IgD-negative memory B cell (primary cell): ENCODE measurements around the gene GSS. TPM values are rescaled to one million over a fixed set of nuclear protein-coding genes. Genes with fewer than 3 reads are reported as not detected.
A peak's percentile ranks its signal among the peaks of the same experiment; 100 is the strongest.

ENCODE experiments used
- H3K27ac Mint-ChIP-seq, 3 donors: one replicate each; pipeline ENCODE4 v1.8.0; 2020 to 2022; ENCODE audit warnings: mild to moderate bottlenecking in 3 of 3, mixed read lengths in 3 of 3, moderate library complexity in 1 of 3
- H3K27me3 Mint-ChIP-seq: one replicate; pipeline ENCODE4 v1.8.0; 2021; ENCODE audit warnings: mixed read lengths
- H3K36me3 Mint-ChIP-seq: one replicate; pipeline ENCODE4 v1.8.0; 2020; ENCODE audit warnings: mild to moderate bottlenecking, mixed read lengths
- H3K4me1 Mint-ChIP-seq, 3 donors: one replicate each; pipeline ENCODE4 v1.8.0; 2020 to 2022; ENCODE audit warnings: mixed read lengths in 3 of 3, mild to moderate bottlenecking in 1 of 3
- H3K4me3 Mint-ChIP-seq, 4 donors: one replicate each; pipeline ENCODE4 v1.8.0; 2020 to 2022; ENCODE audit warnings: mild to moderate bottlenecking in 4 of 4, mixed read lengths in 4 of 4, moderate library complexity in 3 of 4
- H3K9me3 Mint-ChIP-seq, 3 donors: one replicate each; pipeline ENCODE4 v1.8.0; 2020 to 2021; ENCODE audit warnings: mixed read lengths in 3 of 3, mild to moderate bottlenecking in 1 of 3
- polyA plus RNA-seq: library from polyadenylated mRNA; unstranded; fragments of 300-500 nt; fragmentation: Illumina TruSeq; gene quantifications from one replicate; pipeline ENCODE4 v1.2.3, GENCODE V29; 2021

The GSS gene
- polyA plus RNA-seq, 1 donor from 2014 or later, result 22.3 TPM

- Mint-ChIP-seq H3K27me3 (no peaks in the 10 kb centered on the region), H3K36me3 (peaks cover 9% of the 10 kb centered on the region), H3K27ac (no peak overlapping the region), H3K4me1 (peaks cover 0 to 3% (median 0%) of the 10 kb centered on the region in 3 donors), H3K9me3 (no peaks in the 10 kb centered on the region), H3K4me3 (no peak overlapping the region)
Observed at GRCh38 chr20:34997131-34997561, 41.5 kb upstream of the GSS start.

DNA sequence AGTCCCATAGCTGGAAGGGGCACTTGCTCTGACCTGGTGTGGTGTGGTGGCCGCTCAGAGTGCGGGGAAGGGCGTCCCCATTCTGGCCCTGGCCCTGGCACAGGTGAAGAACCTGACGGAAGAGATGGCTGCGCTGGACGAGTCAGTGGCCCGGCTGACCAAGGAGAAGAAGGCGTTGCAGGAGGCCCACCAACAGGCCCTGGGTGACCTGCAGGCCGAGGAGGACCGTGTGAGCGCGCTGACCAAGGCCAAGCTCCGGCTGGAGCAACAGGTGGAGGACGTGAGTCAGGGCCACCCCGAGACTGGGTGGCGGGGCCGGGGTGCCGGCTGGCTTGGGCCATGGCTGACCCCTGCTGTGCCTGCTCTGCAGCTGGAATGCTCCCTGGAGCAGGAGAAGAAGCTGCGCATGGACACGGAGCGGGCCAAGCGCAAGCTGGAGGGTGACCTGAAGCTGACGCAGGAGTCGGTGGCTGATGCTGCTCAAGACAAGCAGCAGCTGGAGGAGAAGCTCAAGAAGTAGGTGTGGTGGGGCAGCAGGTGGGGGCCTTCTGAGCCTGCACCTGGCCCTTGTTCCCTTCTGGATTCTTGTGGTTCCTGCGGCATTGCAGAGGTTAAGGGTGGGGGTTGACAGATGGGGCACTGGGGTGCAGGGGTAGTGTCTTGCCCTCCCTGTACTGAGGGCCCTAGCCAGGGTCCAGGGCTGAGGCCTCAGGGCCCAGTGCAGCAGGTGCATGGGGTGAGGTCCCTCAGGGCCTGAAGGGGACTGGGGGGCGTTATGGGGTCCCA, 40.8 kb upstream of the GSS start:
- Mint-ChIP-seq H3K4me1 (peaks cover 0 to 3% (median 0%) of the 10 kb centered on the region in 3 donors), H3K4me3 (no peak overlapping the region), H3K36me3 (peaks cover 9% of the 10 kb centered on the region), H3K27ac (no peak overlapping the region), H3K27me3 (no peaks in the 10 kb centered on the region), H3K9me3 (no peaks in the 10 kb centered on the region)

GRCh38 chr20:34995696-34996095, 40.1 kb upstream of the GSS start:
- peaks cover 0 to under 1% (median 0%) of the 10 kb centered on the region in 3 donors for H3K4me1 Mint-ChIP-seq
- no peaks in the 10 kb centered on the region for H3K27me3 Mint-ChIP-seq
- H3K27ac Mint-ChIP-seq, result no peak overlapping the region
- H3K9me3 Mint-ChIP-seq, result no peaks in the 10 kb centered on the region
- H3K36me3 Mint-ChIP-seq, result peaks cover 6% of the 10 kb centered on the region
- H3K4me3 Mint-ChIP-seq, result no peak overlapping the region

DNA sequence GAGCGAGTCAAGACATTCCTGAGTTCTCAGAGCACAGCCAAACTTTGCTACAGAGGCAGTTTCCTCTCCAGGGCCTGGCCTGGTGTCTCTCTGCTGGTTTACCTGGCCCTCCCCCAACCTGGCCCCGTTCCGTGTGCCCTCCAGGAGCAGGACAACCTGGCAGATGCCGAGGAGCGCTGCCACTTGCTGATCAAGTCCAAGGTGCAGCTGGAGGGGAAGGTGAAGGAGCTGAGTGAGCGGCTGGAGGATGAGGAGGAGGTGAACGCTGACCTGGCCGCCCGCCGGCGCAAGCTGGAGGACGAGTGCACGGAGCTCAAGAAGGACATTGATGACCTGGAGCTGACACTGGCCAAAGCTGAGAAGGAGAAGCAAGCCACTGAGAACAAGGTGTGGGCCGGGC, 39.6 kb upstream of the GSS start:
- H3K4me3 Mint-ChIP-seq, result no peak overlapping the region

DNA sequence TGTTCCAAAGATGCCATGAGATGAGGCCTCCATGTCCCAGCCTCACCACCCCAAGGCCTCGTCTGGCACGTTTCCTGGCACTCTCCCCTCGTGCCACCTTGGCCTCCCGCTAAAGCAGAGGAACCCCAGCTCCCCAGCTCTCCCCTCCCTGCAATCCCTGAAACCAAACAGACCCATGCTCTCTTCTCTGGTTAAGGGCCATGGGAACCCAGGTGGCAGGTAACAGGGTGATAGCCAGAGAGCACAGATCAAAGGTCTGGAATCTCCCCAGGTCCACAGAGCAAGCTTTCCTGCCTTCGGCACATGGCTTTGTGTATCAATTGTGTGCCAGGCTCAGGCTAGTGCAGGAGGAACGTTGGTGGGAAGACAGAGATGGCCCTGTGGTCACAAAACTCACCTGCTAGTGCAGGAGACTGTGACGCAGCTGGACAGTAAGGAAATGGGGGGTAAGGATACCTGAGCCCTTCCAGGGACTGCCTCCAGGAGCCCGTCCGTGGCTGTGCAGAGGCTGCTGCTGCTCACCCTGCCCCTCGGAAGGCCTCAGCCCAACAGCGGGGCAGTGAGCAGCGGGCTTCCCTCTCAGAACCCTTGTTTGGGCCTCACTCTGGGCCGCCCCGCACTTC, 39.0 kb upstream of the GSS start:
- H3K36me3 Mint-ChIP-seq, result peaks cover 5% of the 10 kb centered on the region
- H3K4me1 Mint-ChIP-seq, result no peaks in the 10 kb centered on the region
- H3K4me3 Mint-ChIP-seq, result no peak overlapping the region
- no peaks in the 10 kb centered on the region for H3K27me3 Mint-ChIP-seq
- H3K9me3 Mint-ChIP-seq, result no peaks in the 10 kb centered on the region
- no peak overlapping the region for H3K27ac Mint-ChIP-seq

More for the DNA sequence above, 39.6 kb upstream of the GSS start:
- H3K9me3 Mint-ChIP-seq, result no peaks in the 10 kb centered on the region
- H3K27ac Mint-ChIP-seq, result no peak overlapping the region
- no peaks in the 10 kb centered on the region for H3K4me1 Mint-ChIP-seq
- peaks cover 5% of the 10 kb centered on the region for H3K36me3 Mint-ChIP-seq
- H3K27me3 Mint-ChIP-seq, result no peaks in the 10 kb centered on the region

DNA sequence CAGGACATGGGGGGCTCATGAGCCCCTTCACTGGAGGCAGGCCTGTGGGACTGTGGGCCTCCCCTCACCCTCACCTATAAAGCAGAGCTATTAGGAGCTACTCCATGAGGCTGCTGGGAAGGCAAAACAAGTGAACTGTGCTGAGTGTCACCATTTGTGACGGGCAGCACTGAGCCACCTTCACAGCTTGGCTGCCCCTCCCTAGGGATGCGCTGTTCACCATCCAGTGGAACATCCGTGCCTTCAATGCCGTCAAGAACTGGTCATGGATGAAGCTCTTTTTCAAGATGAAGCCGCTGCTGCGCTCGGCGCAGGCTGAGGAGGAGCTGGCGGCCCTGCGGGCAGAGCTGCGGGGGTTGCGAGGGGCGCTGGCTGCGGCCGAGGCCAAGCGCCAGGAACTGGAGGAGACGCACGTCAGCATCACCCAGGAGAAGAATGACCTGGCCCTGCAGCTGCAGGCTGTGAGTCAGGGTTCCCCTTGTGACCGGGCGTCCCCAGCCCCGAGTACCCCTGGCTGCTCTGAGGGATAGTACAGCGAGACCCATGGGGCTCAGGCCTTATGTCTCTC, 38.4 kb upstream of the GSS start:
- Mint-ChIP-seq H3K4me3 (no peak overlapping the region), H3K36me3 (peaks cover 5% of the 10 kb centered on the region), H3K27me3 (no peaks in the 10 kb centered on the region), H3K9me3 (no peaks in the 10 kb centered on the region), H3K4me1 (no peaks in the 10 kb centered on the region), H3K27ac (no peak overlapping the region)

DNA sequence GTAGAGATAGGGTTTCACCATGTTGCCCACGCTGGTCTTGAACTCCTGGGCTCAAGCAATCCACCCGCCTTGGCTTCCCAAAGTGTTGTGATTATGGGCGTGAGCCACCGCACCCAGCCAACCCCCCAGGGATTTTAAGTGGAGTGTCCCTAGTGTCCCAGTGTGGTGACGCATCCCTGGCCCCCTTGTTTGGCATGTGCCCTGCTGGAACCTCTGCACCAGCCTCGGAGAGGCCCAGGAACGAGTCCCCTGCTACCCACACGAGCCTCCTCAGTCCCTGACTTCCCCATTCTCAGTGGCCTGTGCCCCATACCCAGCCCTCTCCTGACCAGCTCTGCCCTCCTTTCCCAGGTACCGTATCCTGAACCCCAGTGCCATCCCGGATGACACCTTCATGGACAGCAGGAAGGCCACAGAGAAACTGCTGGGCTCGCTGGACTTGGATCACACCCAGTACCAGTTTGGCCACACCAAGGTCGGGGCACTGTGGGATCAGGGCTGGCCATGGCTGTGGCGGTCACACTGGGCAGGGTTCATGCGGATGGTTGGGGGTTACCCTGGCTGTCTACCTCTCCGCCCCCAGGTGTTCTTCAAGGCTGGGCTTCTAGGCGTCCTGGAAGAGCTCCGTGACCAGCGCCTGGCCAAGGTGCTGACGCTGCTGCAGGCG, 37.3 kb upstream of the GSS start:
- Mint-ChIP-seq H3K36me3 (peaks cover 2% of the 10 kb centered on the region), H3K4me1 (no peaks in the 10 kb centered on the region), H3K9me3 (no peaks in the 10 kb centered on the region), H3K27me3 (no peaks in the 10 kb centered on the region), H3K4me3 (no peak overlapping the region), H3K27ac (no peak overlapping the region)

DNA sequence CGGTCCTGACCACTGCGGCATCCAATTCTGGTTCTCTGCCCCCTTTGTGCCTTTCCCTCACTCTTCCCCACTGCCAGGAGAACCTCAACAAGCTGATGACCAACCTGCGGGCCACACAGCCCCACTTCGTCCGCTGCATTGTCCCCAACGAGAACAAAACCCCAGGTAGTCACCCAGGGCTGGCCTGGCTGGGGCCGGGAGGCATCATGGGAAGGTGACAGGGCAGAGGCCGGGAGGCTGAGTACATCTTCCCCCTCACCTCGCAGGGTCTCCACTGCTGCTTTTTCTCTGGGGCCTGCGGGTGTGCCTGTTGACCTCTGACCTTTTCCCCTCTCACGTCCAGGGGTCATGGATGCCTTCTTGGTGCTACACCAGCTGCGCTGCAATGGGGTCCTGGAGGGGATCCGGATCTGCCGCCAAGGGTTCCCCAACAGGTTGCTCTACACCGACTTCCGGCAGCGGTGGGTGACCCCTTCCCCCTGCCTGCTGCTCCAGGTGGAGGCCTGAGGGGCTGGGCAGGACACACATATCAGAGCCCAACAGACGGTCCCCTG, 35.1 kb upstream of the GSS start:
- H3K27ac Mint-ChIP-seq, result no peak overlapping the region
- H3K4me1 Mint-ChIP-seq, result no peaks in the 10 kb centered on the region

DNA sequence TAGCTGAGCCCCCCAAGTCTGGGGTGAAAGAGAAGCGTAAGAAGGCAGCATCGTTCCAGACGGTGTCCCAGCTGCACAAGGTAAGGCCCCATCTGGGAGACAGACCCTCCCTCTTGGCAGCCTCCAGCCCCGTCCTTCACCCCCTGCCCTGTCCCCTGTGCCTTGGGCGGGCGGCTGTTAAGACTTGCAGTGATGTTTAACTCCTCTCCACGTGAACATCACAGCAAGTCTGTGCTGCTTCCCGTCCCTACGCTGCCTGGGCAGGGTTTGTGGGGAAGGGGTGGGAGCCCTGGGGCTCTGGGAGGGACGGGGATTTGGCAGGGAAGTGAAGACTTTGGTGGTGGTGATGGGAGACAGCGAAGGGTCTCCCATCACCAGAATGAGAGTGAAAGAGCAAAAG, 34.6 kb upstream of the GSS start:
- Mint-ChIP-seq H3K27me3 (no peaks in the 10 kb centered on the region), H3K4me1 (no peaks in the 10 kb centered on the region), H3K36me3 (no peaks in the 10 kb centered on the region), H3K4me3 (no peak overlapping the region), H3K9me3 (no peaks in the 10 kb centered on the region), H3K27ac (no peak overlapping the region)

More for the DNA sequence above, 35.1 kb upstream of the GSS start:
- H3K4me3 Mint-ChIP-seq, result no peak overlapping the region
- H3K36me3 Mint-ChIP-seq, result no peaks in the 10 kb centered on the region
- no peaks in the 10 kb centered on the region for H3K9me3 Mint-ChIP-seq
- no peaks in the 10 kb centered on the region for H3K27me3 Mint-ChIP-seq

GRCh38 chr20:34989670-34990069, 34.1 kb upstream of the GSS start:
- no peaks in the 10 kb centered on the region for H3K36me3 Mint-ChIP-seq
- no peaks in the 10 kb centered on the region for H3K27me3 Mint-ChIP-seq
- no peaks in the 10 kb centered on the region for H3K9me3 Mint-ChIP-seq
- no peaks in the 10 kb centered on the region for H3K4me1 Mint-ChIP-seq
- H3K4me3 Mint-ChIP-seq, result no peak overlapping the region
- H3K27ac Mint-ChIP-seq, result no peak overlapping the region

GRCh38 chr20:34989118-34989517, 33.5 kb upstream of the GSS start:
- no peaks in the 10 kb centered on the region for H3K27me3 Mint-ChIP-seq
- H3K36me3 Mint-ChIP-seq, result no peaks in the 10 kb centered on the region
- no peak overlapping the region for H3K4me3 Mint-ChIP-seq
- no peaks in the 10 kb centered on the region for H3K4me1 Mint-ChIP-seq
- H3K9me3 Mint-ChIP-seq, result no peaks in the 10 kb centered on the region
- no peak overlapping the region for H3K27ac Mint-ChIP-seq

DNA sequence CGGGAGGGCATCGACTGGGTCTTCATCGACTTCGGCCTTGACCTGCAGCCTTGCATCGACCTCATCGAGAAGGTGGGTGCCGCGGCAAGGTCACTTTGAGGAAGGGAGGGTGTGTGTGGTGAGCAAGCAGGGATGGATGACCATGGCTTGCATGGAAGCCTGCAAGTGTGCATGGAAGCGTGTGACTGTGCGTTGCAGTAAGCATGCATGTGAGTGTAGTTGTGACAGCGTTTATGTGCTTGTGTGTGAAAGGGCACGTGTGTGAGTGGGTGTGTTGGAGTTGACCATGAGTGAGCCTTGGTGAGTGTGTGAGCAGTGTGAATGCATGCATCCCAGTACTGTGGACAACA, 32.6 kb upstream of the GSS start:
- peak overlapping the region in 1 of 3 donors; percentile 73 for H3K27ac Mint-ChIP-seq
- no peaks in the 10 kb centered on the region for H3K27me3 Mint-ChIP-seq
- H3K36me3 Mint-ChIP-seq, result no peaks in the 10 kb centered on the region
- no peaks in the 10 kb centered on the region for H3K9me3 Mint-ChIP-seq
- H3K4me1 Mint-ChIP-seq, result no peaks in the 10 kb centered on the region
- no peak overlapping the region for H3K4me3 Mint-ChIP-seq

GRCh38 chr20:34987288-34988190, 31.9 kb upstream of the GSS start:
- Mint-ChIP-seq H3K27me3 (no peaks in the 10 kb centered on the region), H3K27ac (no peak overlapping the region), H3K4me1 (no peaks in the 10 kb centered on the region), H3K9me3 (no peaks in the 10 kb centered on the region), H3K4me3 (no peak overlapping the region), H3K36me3 (peaks cover 3% of the 10 kb centered on the region)
